ENCODE measurements around the gene CTBP1. TPM values are rescaled to one million over a fixed set of nuclear protein-coding genes. Genes with fewer than 3 reads are reported as not detected.

The CTBP1 gene
- polyA plus RNA-seq, 4 donors: 106 to 172 (median 164) TPM

GRCh38 chr4:1166509-1167243 is 82.3 kb downstream of the CTBP1 start:
- DNase-seq (ENCODE audit: low read depth in 4 of 4, low spot score in 2 of 4): no peak

- no peak for DNase-seq (ENCODE audit: low read depth in 4 of 4, low spot score in 2 of 4)
Observed at GRCh38 chr4:1164956-1165545, 83.9 kb downstream of the CTBP1 start.

GRCh38 chr4:1164444-1164843 is 84.5 kb downstream of the CTBP1 start:
- DNase-seq (ENCODE audit: low read depth in 4 of 4, low spot score in 2 of 4): no peak

DNA sequence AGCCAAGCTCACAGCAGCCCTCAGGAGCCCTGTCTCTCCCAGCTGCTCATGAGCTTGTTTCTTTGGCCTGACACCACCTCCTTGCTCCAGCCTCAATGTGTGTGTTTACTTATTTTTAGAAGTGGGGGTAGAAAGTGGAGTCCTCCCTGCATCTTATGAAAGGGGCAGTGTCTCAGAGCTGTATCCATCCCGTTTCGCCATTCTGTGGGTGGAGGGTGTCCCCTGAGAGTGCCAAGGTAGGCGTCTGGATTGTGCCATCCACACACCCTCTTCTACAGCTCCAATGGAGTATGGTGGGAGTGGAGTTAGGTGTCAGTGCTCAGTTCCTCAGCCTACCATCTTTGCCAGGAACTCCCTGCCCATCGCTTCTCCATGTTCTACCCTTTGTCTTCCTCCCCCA is 84.9 kb downstream of the CTBP1 start:
- no peak for DNase-seq (ENCODE audit: low read depth in 4 of 4, low spot score in 2 of 4)

Other genes starting within 250 kb of the CTBP1 start
- 10 to 100 TPM; 33.7 to 47.3 (median 41.6) TPM for gene FGFRL1, start 237.5 kb downstream of the CTBP1 start, polyA plus RNA-seq (ENCODE audit: insufficient read length in 4 of 4)
- 10 to 100 TPM; 13.2 to 23.5 (median 17.0) TPM for gene RNF212, start 135.6 kb downstream of the CTBP1 start, polyA plus RNA-seq (ENCODE audit: insufficient read length in 4 of 4)
- gene SPON2, start 76.5 kb downstream of the CTBP1 start, polyA plus RNA-seq (ENCODE audit: insufficient read length in 4 of 4): 10 to 100 TPM; 10.3 to 15.1 (median 13.7) TPM
- gene MAEA, start 40.8 kb upstream of the CTBP1 start, polyA plus RNA-seq (ENCODE audit: insufficient read length in 4 of 4): 10 to 100 TPM; 58.6 to 83.3 (median 79.0) TPM
- gene UVSSA, start 98.1 kb upstream of the CTBP1 start, polyA plus RNA-seq (ENCODE audit: insufficient read length in 4 of 4): 10 to 100 TPM in 2 of 4 donors, 1 to 10 TPM in 2; 4.9 to 23.8 (median 13.5) TPM
- not detected for gene NKX1-1, start 157.3 kb upstream of the CTBP1 start, polyA plus RNA-seq (ENCODE audit: insufficient read length in 4 of 4)